HepG2 (cell line): Measurements from ENCODE around the gene TDRD1. TPM values are rescaled to one million over a fixed set of nuclear protein-coding genes. Genes with fewer than 3 reads are reported as not detected.

Source experiments
- ATAC-seq: fragments of 200-7000 bp; cut with Tn5 transposase; 3 replicates; pipeline ENCODE4 v1.9.1; 2020; ENCODE audit warnings: mild to moderate bottlenecking, moderate library complexity
- BruUV-seq: library from RNA; stranded (reverse); fragments of 400-500 nt; replicated peaks from 2 replicates; lab custom pipeline; 2021; lab: Mats Ljungman, UMichigan
- CTCF ChIA-PET: fragments of 300-600 bp; formaldehyde crosslinking; extraction: SDS; loops from one replicate; lab custom pipeline; 2021; ENCODE audit warnings: low total read pairs, inconsistent platforms, low intra/inter-chr PET ratio; lab: Yijun Ruan, JAX
- POLR2A ChIA-PET: fragments of 350-600 bp; sonication (Branson Sonifier 250); formaldehyde crosslinking; loops from one replicate; lab custom pipeline; 2020; ENCODE audit warnings: antibody characterized with exemption, inconsistent platforms; lab: Yijun Ruan, JAX
- DNase-seq: peaks from one replicate; pipeline ENCODE4 v3.0.0-alpha.2; 2015; ENCODE audit warnings: low spot score
- FAIRE-seq: peaks from 3 replicates; lab custom pipeline; 2011; peaks lifted over from hg19 to GRCh38; lab: Jason Lieb, UNC
- H2AFZ ChIP-seq: one replicate; pipeline ENCODE4 v1.6.1; 2011; ENCODE audit warnings: low read length, inconsistent platforms
- H3K27ac ChIP-seq: fragments of 300-600 bp; 3 replicates; pipeline ENCODE4 v1.8.0; 2011; ENCODE audit warnings: mixed run types, mild to moderate bottlenecking, mixed read lengths, low read length, inconsistent platforms; ENCODE audit not compliant: insufficient read depth; ENCODE audit errors: extremely low read length
- H3K27me3 ChIP-seq, 2 experiments: fragments of 200-600 bp in 1 of 2; 2 replicates in 1 of 2; 3 replicates in 1 of 2; pipeline versions ENCODE4 v1.6.0 to v1.8.0; 2011; ENCODE audit warnings: low read length in 2 of 2, mild to moderate bottlenecking in 2 of 2, moderate library complexity in 2 of 2, inconsistent platforms in 1 of 2; ENCODE audit not compliant: insufficient read depth in 2 of 2, control insufficient read depth in 1 of 2
- H3K36me3 ChIP-seq, 2 experiments: fragments of 200-600 bp in 1 of 2; replicated peaks in 1 of 2; 2 replicates in 1 of 2; 3 replicates in 1 of 2; pipeline versions ENCODE4 v1.5.1 to v1.8.0; 2011; ENCODE audit warnings: low read length in 2 of 2, inconsistent platforms in 1 of 2; ENCODE audit not compliant: insufficient read depth in 2 of 2, control insufficient read depth in 1 of 2
- H3K4me1 ChIP-seq: 2 replicates; pipeline ENCODE4 v1.5.1; 2012; ENCODE audit warnings: low read length, inconsistent platforms; ENCODE audit not compliant: insufficient read depth
- H3K4me2 ChIP-seq: 2 replicates; pipeline ENCODE4 v1.6.0; 2011; ENCODE audit warnings: low read depth, low read length, inconsistent platforms
- H3K4me3 ChIP-seq, 3 experiments: fragments of 200-600 bp in 1 of 3; sonication (generic), shearing (Covaris generic) in 1 of 3; replicated peaks in 1 of 3; 2 replicates each; pipeline ENCODE4 v1.5.1; 2011 to 2016; ENCODE audit warnings: low read length in 3 of 3, inconsistent platforms in 2 of 3, low read depth in 2 of 3, mild to moderate bottlenecking in 2 of 3, control low read depth in 1 of 3, mixed read lengths in 1 of 3; ENCODE audit not compliant: insufficient read depth in 1 of 3
- H3K79me2 ChIP-seq: one replicate; pipeline ENCODE4 v1.6.1; 2011; ENCODE audit warnings: low read length, inconsistent platforms; ENCODE audit not compliant: insufficient read depth
- H3K9ac ChIP-seq: 2 replicates; pipeline ENCODE4 v1.6.0; 2011; ENCODE audit warnings: mild to moderate bottlenecking, low read depth, low read length, inconsistent platforms; ENCODE audit not compliant: insufficient read depth
- H3K9me3 ChIP-seq: 2 replicates; pipeline ENCODE4 v1.5.1; 2012; ENCODE audit warnings: mild to moderate bottlenecking, low read length
- H4K20me1 ChIP-seq: 2 replicates; pipeline ENCODE4 v1.6.0; 2011; ENCODE audit warnings: inconsistent platforms, mild to moderate bottlenecking, low read length, moderate library complexity; ENCODE audit not compliant: insufficient read depth
- ATRX ChIP-seq: sonication (generic); formaldehyde crosslinking; IDR thresholded peaks from 2 replicates; pipeline ENCODE4 v1.4.0; 2020; ENCODE audit warnings: missing genetic modification reagents, borderline replicate concordance
- KLF13 ChIP-seq: sonication (generic); formaldehyde crosslinking; IDR thresholded peaks from 2 replicates; pipeline ENCODE4 v1.4.0; 2020; ENCODE audit warnings: mild to moderate bottlenecking, missing genetic modification reagents
- ZFP90 ChIP-seq: sonication (generic); formaldehyde crosslinking; IDR thresholded peaks from 2 replicates; pipeline ENCODE4 v1.8.0; 2022; ENCODE audit warnings: missing genetic modification reagents, mild to moderate bottlenecking, inconsistent platforms, borderline replicate concordance
- ZNF256 ChIP-seq: sonication (generic); formaldehyde crosslinking; conservative IDR thresholded peaks from 2 replicates; pipeline ENCODE4 v1.4.0; 2020; ENCODE audit warnings: missing genetic modification reagents
- ZNF7 ChIP-seq: IDR thresholded peaks from 2 replicates; pipeline ENCODE4 v1.6.1; 2016; ENCODE audit warnings: missing biosample characterization, missing genetic modification reagents
- ZNF768 ChIP-seq: sonication (generic); formaldehyde crosslinking; IDR thresholded peaks from 2 replicates; pipeline ENCODE4 v1.4.0; 2020; ENCODE audit warnings: missing genetic modification reagents
- WGBS: methylation state at CpG from one replicate; pipeline ENCODE4 v1.1.6; 2017; ENCODE audit warnings: low lambda C conversion rate; 5-methylcytosine and 5-hydroxymethylcytosine counted together
- in situ Hi-C: cut with HindIII; loops from 2 replicates; pipeline ENCODE4 v1.10.0; 2017; ENCODE audit warnings: low pct_unique_long_range_greater_than_20kb; ENCODE audit not compliant: extremely low pct_ligation_motif_present
- intact Hi-C: fragments of 100-400 bp; cut with micrococcal nuclease; formaldehyde crosslinking; loops from one replicate; pipeline ENCODE4 v1.10.0; 2022; ENCODE audit not compliant: unreplicated experiment
- polyA plus RNA-seq, 8 experiments: library from polyadenylated mRNA; depleted of rRNA in 3 of 8; stranded (reverse) in 7 of 8; unstranded in 1 of 8; fragments of >200 nt; fragmentation: Illumina TruSeq in 4 of 8; extraction: Trizol in 4 of 8; gene quantifications; 2 replicates each; pipeline versions ENCODE4 v1.2.1 to v1.2.3, GENCODE V29; 2011 to 2016; ENCODE audit warnings: low read depth in 4 of 8, missing spikeins in 1 of 8, mixed read lengths in 1 of 8; ENCODE audit not compliant: insufficient read depth in 1 of 8
- total RNA-seq, 5 experiments: library from RNA; depleted of rRNA; stranded (reverse); fragments of >200 nt; fragmentation: Illumina TruSeq; extraction: Trizol; gene quantifications; 2 replicates each; pipeline ENCODE4 v1.2.3, GENCODE V29; 2016; ENCODE audit warnings: low read depth in 1 of 5
- TF ChIP-seq, protein P1 (sequence below): sonication (generic); formaldehyde crosslinking; IDR thresholded peaks from 2 replicates; pipeline ENCODE4 v1.4.0; 2020; ENCODE audit warnings: missing genetic modification reagents

The TDRD1 gene
- total and polyA plus RNA-seq, 2 of the 13 experiments (the other 11 are each of a cell fraction or from before 2014, with no cell fraction given) = not detected

DNA sequence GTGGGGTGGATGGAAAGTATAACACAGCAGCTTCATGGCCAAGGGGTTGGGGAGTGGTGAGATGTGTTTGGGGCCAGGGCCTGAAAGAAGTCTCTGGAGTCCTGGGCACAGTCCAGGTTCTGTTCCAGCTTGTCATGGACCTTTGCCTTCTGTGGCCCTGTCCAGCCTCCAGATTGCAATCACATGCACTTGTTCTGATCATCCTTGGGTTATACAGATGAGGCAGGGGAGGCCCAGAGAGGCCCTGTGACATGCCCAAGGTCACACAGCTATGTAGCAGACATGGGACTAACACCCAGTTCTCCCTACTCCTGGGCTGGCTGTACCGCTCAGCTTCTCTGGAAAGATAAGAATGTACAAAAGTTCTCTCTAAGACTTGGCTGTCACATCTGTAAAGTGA is 71.6 kb downstream of the TDRD1 start:
- POLR2A ChIA-PET = no interaction called here

DNA sequence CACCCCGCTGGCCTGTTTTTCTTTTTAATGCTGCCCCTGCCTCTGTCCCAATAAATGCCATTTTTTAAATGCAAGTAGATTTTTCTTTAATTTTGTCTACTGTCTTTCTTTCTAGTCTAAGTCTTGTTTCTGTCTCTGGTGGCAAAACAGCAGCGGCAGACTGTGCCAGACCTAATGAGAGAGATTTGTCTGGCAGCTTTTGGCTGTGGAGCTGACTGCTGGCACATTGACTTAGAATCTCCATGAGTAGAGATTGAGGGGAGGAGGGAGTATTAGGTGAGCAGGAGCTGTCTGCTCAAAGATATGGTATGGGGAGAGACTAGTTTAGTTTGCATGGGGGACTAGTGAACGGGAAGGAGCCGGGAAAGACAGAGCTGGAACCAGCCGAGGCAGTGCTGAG is 72.9 kb downstream of the TDRD1 start:
- intact Hi-C loops = no loop called here
- no TSS peak for BruUV-seq
- no peak overlapping the region for H3K27ac ChIP-seq
- ATAC-seq = peak; percentile 39; the same call in 2 of the 3 replicates
- TF ChIP-seq, protein P1, sequence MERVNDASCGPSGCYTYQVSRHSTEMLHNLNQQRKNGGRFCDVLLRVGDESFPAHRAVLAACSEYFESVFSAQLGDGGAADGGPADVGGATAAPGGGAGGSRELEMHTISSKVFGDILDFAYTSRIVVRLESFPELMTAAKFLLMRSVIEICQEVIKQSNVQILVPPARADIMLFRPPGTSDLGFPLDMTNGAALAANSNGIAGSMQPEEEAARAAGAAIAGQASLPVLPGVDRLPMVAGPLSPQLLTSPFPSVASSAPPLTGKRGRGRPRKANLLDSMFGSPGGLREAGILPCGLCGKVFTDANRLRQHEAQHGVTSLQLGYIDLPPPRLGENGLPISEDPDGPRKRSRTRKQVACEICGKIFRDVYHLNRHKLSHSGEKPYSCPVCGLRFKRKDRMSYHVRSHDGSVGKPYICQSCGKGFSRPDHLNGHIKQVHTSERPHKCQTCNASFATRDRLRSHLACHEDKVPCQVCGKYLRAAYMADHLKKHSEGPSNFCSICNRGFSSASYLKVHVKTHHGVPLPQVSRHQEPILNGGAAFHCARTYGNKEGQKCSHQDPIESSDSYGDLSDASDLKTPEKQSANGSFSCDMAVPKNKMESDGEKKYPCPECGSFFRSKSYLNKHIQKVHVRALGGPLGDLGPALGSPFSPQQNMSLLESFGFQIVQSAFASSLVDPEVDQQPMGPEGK = no peak
- TF ChIP-seq ATRX (CRISPR knock-in tag) (no peak), KLF13 (CRISPR knock-in tag) (no peak), ZFP90 (CRISPR knock-in tag) (no peak), ZNF256 (no peak)
- TF ChIP-seq, all 625 proteins: peak for 0
- H3K4me3 ChIP-seq = no peak overlapping the region
- H3K9ac ChIP-seq = no peak overlapping the region
- no peak for FAIRE-seq
- H3K4me2 ChIP-seq = no peak overlapping the region
- no peaks in the 10 kb centered on the region for H3K36me3 ChIP-seq
- no peaks in the 10 kb centered on the region for H3K9me3 ChIP-seq
- in situ Hi-C loops = no loop called here
- POLR2A ChIA-PET = no interaction called here
- no peaks in the 10 kb centered on the region for H4K20me1 ChIP-seq
- no peaks in the 10 kb centered on the region for H3K79me2 ChIP-seq
- no peaks in the 10 kb centered on the region for H3K4me1 ChIP-seq
- no peak overlapping the region for H2AFZ ChIP-seq
- 42% methylated on average over 4 of the region's 5 CpGs for WGBS
- no peak for DNase-seq
- H3K27me3 ChIP-seq = peaks cover 0 to 18% of the 10 kb centered on the region in 2 experiments; a peak in 1 of 5 replicates
- CTCF ChIA-PET = no interaction called here

More for the DNA sequence above, 71.6 kb downstream of the TDRD1 start:
- intact Hi-C loops = no loop called here
- Histone ChIP-seq H3K9me3 (no peaks in the 10 kb centered on the region), H3K4me1 (no peaks in the 10 kb centered on the region), H3K4me3 (no peak overlapping the region), H3K27me3 (peaks cover 0 to 18% of the 10 kb centered on the region in 2 experiments; a peak in 1 of 5 replicates), H3K79me2 (no peaks in the 10 kb centered on the region), H3K36me3 (no peaks in the 10 kb centered on the region), H3K4me2 (no peak overlapping the region)
- no peak for DNase-seq
- WGBS = 13% methylated on average over 1 of the region's 1 CpG
- no peak for ATAC-seq
- TF ChIP-seq ZNF768 (CRISPR knock-in tag) (peak; percentile 70; the same call in 1 of the 2 replicates), ZNF7 (CRISPR knock-in tag) (no peak)
- TF ChIP-seq, all 625 proteins: peak for 1
- no peak for FAIRE-seq
- no TSS peak for BruUV-seq
- Histone ChIP-seq H3K9ac (no peak overlapping the region), H4K20me1 (no peaks in the 10 kb centered on the region), H2AFZ (no peak overlapping the region), H3K27ac (no peak overlapping the region)
- CTCF ChIA-PET = no interaction called here
- in situ Hi-C loops = no loop called here
